Naive B cell (primary cell): Measurements from ENCODE around the gene CAMKMT. TPM values are rescaled to one million over a fixed set of nuclear protein-coding genes. Genes with fewer than 3 reads are reported as not detected.
A peak's percentile ranks its signal among the peaks of the same experiment; 100 is the strongest.

Source experiments
- ATAC-seq, 2 donors: fragments of 150-1000 bp; cut with Tn5 transposase; 2 replicates each; pipeline ENCODE4 v1.10.0; 2021; ENCODE audit warnings: low read depth in 2 of 2, mild to moderate bottlenecking in 2 of 2, moderate library complexity in 2 of 2
- DNase-seq: peaks from one replicate; pipeline ENCODE4 v3.0.0; 2022
- H3K27ac Mint-ChIP-seq, 6 donors: one replicate each; pipeline ENCODE4 v1.8.0; 2020 to 2022; ENCODE audit warnings: mild to moderate bottlenecking in 6 of 6, mixed read lengths in 6 of 6, moderate library complexity in 5 of 6, inconsistent platforms in 2 of 6
- H3K27me3 Mint-ChIP-seq, 3 donors: one replicate each; pipeline ENCODE4 v1.8.0; 2021 to 2022; ENCODE audit warnings: mixed read lengths in 3 of 3, mild to moderate bottlenecking in 1 of 3
- H3K36me3 Mint-ChIP-seq, 2 donors: one replicate each; pipeline ENCODE4 v1.8.0; 2020 to 2022; ENCODE audit warnings: mixed read lengths in 2 of 2, inconsistent platforms in 1 of 2, mild to moderate bottlenecking in 1 of 2
- H3K4me1 Mint-ChIP-seq, 3 donors: one replicate each; pipeline ENCODE4 v1.8.0; 2020 to 2022; ENCODE audit warnings: mixed read lengths in 3 of 3, inconsistent platforms in 1 of 3, mild to moderate bottlenecking in 1 of 3, moderate library complexity in 1 of 3
- H3K4me3 Mint-ChIP-seq, 8 donors: one replicate each; pipeline ENCODE4 v1.8.0; 2020 to 2022; ENCODE audit warnings: mild to moderate bottlenecking in 8 of 8, mixed read lengths in 8 of 8, moderate library complexity in 8 of 8, inconsistent platforms in 2 of 8
- H3K9me3 Mint-ChIP-seq, 7 donors: one replicate each; pipeline ENCODE4 v1.8.0; 2020 to 2022; ENCODE audit warnings: mixed read lengths in 7 of 7, mild to moderate bottlenecking in 5 of 7, inconsistent platforms in 2 of 7, moderate library complexity in 1 of 7
- polyA plus RNA-seq, 6 donors: library from polyadenylated mRNA; unstranded; fragments of 300-500 nt; fragmentation: Illumina TruSeq; gene quantifications; one replicate each; pipeline ENCODE4 v1.2.3, GENCODE V29; 2021; ENCODE audit warnings: low read depth in 6 of 6

CAMKMT gene
- polyA plus RNA-seq, 6 donors from 2014 or later = 10.0 to 15.8 (median 12.4) TPM

DNA sequence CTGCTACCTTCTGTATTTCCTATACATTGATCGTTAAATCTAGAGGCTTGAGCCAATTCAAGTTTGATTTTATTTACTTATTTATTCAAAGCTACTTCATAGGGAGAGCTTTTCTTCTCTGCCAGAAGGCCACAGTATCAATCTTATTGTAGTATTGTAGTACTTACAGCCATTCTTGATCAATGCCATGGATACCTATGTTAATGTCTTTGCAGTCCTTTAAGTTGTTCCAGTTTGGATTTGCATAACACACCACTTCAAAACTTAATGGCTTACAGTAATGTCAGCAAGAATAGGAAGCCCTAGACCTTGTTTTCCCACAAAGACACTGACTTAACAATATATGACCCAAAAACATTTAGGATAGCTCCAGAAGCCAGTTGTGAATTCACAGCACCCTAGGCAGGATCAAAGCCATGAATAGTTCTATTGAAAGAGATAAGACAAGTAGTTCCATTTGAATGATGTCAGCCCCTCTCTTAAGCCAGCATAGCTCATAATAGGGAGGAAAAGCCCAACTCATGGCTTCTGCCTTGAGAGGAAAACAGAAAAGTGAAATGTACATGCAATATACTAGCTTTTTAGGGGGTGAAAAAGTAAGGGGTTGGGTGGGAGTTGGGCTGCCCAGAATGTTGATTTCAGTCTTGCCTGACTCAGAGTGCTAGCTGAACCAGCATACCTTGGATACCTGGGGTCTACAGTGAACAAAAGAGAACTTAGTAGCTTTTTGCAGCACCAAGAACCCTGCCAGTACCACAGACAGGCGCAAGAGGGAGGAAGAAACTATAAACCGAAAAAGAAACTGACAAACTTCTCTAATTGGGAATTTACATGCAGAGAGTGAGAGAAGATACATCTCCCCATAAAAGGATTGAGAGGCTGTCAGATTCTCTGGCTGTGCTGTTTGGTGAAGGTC lies 101.4 kb downstream of the CAMKMT start:
- Mint-ChIP-seq H3K27ac (peak overlapping the region in 1 of 6 donors; percentile 63), H3K36me3 (peaks cover 9 to 31% of the 10 kb centered on the region in 2 donors), H3K27me3 (peaks cover 0 to 14% (median 0%) of the 10 kb centered on the region in 3 donors), H3K4me3 (no peak overlapping the region), H3K9me3 (peaks cover 18 to 37% (median 32%) of the 10 kb centered on the region in 7 donors), H3K4me1 (no peaks in the 10 kb centered on the region)
- DNase-seq = no peak
- no peak for ATAC-seq

DNA sequence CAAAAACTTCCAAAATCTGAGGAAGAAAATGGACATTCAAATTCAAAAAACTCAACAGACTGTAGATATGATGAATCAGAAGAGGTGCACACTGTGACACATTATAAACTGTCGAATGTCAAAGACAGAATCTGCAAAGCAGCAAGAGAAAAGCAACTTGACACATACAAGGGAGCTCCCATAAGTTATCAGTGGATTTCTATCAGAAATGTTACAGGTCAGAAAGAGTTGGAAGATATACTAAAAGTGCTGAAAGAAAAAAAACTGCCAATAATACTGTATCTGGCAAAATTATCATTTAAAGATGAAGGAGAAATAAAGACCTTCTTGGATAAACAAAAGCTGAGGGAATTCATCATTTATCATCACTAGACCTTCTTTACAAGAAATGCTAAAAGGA lies 102.7 kb downstream of the CAMKMT start:
- peaks cover 9 to 31% of the 10 kb centered on the region in 2 donors for H3K36me3 Mint-ChIP-seq
- ATAC-seq (no peak), DNase-seq (no peak)
- no peak overlapping the region for H3K27ac Mint-ChIP-seq
- peaks cover 0 to 14% (median 0%) of the 10 kb centered on the region in 3 donors for H3K27me3 Mint-ChIP-seq
- H3K4me1 Mint-ChIP-seq = no peaks in the 10 kb centered on the region
- no peak overlapping the region for H3K4me3 Mint-ChIP-seq
- H3K9me3 Mint-ChIP-seq = peaks cover 18 to 37% (median 32%) of the 10 kb centered on the region in 7 donors

DNA sequence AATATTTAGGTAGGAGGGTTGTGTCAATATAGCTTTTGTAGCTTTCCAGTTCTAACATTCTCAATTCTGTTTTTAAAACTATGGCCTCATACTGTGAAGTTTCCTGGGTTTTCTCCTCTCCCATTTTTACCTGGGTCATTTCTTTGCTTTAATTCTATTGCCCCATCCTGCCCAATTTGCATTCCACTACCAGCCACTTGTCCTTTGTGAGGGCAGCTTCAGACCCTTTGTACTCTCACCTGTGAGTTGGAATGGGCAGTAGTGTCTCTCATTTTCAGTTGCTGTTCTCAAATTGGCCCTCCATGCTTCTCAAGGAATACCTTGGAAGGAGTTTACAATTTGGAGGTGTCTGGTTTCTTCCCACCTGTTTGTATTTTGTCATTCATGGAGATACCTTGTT lies 108.4 kb downstream of the CAMKMT start:
- Mint-ChIP-seq H3K4me1 (no peaks in the 10 kb centered on the region), H3K4me3 (no peak overlapping the region), H3K36me3 (peaks cover 0 to 10% of the 10 kb centered on the region in 2 donors), H3K9me3 (peaks cover 4 to 15% (median 13%) of the 10 kb centered on the region in 7 donors), H3K27me3 (no peaks in the 10 kb centered on the region), H3K27ac (no peak overlapping the region)
- ATAC-seq (no peak), DNase-seq (no peak)

DNA sequence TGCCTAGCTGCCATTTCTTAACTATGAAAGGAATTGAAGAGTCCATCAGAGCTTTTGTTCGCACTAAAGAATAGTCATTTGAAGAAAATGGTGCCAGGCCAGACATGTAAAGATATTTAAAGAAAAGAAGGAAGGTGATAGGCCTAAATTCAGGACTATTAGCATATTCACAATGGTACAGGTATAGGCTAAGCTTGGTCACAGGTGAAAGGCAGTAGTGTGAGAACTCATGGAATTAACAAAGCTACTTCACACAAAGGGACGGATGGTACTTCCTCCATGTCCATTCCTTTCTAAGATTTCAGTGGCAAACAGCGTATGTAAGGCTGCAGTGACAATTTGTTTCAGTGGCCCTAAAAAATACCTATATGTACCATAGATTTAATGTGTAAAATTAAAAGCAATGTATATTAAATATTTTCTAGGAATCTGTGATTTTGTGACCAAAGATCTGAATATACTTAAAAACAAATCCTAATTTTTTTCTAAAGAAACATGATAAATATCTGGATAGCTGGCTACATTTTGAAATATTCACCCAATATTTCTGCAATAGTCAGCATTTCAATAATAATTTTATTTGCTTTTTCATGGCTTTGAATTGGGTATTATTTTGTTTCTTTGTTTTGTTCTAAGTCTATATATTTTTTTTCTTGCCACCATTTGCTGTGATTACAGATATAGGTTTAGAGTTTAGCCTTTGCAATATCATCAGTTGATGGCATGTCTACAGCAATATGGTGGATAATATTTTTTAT lies 116.1 kb downstream of the CAMKMT start:
- no peak for ATAC-seq
- Mint-ChIP-seq H3K9me3 (no peaks in the 10 kb centered on the region), H3K27ac (no peak overlapping the region), H3K36me3 (no peaks in the 10 kb centered on the region), H3K4me3 (no peak overlapping the region), H3K27me3 (no peaks in the 10 kb centered on the region), H3K4me1 (peaks cover 0 to 3% (median 0%) of the 10 kb centered on the region in 3 donors)
- DNase-seq = no peak

DNA sequence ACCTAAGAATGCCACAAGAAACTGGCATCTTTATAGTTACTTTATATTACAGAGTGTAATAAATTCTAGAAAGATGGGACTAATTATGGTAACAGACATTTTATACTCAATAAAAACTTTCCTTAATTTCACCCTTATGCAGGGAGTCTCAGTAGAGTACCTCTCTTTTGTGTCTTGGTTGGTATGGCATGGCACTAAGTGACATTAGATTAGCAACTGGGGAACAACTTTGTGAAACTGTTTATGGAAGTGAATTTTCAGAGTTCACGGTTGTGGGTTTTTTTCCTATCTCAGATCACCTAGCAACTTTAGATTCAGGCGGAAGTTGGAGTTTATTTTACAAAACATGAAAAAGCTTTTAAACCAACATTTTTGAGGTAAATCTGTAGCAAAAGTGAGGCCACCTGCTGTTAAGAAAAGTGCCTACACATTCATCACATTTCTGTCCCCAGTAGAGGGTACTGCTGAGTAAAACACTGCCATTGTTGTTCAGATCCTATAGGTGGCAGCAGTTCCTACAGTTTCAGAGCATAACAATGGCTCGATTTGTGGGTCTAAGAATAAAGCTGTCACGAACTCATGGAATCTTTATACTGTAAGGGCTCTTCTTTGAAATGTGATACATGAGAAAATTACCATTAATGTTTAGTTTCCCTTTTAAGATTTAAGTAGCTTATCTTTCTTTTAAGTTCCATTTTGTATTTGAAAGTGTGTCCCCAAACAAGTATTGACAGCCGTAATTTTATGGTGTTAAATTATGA lies 117.6 kb downstream of the CAMKMT start:
- Mint-ChIP-seq H3K27ac (no peak overlapping the region), H3K4me3 (no peak overlapping the region), H3K9me3 (no peaks in the 10 kb centered on the region), H3K4me1 (peaks cover 0 to 3% (median 0%) of the 10 kb centered on the region in 3 donors), H3K36me3 (peaks cover 0 to 4% of the 10 kb centered on the region in 2 donors), H3K27me3 (no peaks in the 10 kb centered on the region)
- peak; percentile 67 for DNase-seq
- peak; percentile 97 to 100 for ATAC-seq

DNA sequence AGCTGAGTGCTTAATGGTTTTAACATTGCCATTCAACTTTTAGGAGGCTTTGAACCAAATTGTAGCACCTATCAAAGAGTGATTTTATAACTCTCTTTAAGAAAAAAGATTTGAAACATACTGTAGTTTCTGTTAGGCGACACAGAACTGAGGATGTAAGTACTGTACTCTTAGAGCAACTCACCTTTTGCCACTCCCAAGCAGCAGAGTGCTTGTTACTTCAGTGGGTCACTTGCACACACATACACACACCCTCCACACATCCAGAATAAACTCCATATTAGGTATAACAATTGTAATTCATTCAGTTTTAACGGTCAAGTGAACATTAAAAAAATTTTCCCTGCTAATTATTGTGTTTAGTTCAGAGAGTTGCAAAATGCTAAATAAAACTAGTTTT lies 118.3 kb downstream of the CAMKMT start:
- Mint-ChIP-seq H3K36me3 (peaks cover 0 to 4% of the 10 kb centered on the region in 2 donors), H3K4me3 (no peak overlapping the region), H3K4me1 (peaks cover 0 to 3% (median 0%) of the 10 kb centered on the region in 3 donors), H3K27ac (no peak overlapping the region), H3K9me3 (peaks cover 0 to 4% (median 0%) of the 10 kb centered on the region in 7 donors), H3K27me3 (no peaks in the 10 kb centered on the region)
- no peak for ATAC-seq
- DNase-seq = no peak

DNA sequence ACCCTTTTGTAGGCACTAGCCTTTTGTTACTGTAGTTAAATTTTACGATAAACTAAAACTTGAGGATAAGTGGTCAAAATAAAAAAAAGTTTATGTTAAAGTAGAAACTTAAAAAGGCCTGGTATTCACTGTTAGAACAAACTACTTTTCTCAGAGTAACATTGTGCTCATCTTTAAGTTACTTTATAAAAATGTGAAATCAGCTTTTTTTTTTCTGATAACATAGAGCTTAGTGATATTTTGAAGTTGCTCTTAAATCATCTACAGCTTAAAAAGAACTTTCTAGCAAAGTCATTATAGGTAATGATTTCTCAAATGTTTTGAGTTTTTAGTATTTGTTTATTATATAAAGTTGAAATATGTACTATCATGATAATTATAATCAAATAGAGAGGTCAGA lies 125.3 kb downstream of the CAMKMT start:
- DNase-seq (no peak), ATAC-seq (no peak)
- Mint-ChIP-seq H3K4me3 (no peak overlapping the region), H3K27ac (no peak overlapping the region), H3K36me3 (peaks cover 0 to 4% of the 10 kb centered on the region in 2 donors), H3K4me1 (no peaks in the 10 kb centered on the region), H3K27me3 (no peaks in the 10 kb centered on the region), H3K9me3 (peaks cover 0 to 6% (median 0%) of the 10 kb centered on the region in 7 donors)

DNA sequence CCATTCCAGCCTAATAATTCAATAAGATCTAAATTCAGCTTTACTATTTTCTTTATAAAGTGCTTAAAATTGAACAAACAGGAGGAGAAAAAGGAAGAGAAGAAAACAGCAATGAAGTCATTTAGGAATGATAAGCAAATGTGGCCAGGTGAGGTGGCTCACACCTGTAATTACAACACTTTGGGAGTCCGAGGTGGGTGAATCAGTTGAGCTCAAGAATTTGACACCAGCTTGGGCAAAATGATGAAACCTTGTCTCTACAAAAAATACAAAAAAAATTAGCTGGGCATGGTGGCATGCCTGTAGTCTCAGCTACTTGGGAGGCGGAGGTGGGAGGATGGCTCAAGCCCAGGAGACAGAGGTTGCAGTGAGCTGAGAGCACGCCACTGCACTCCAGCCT lies 129.0 kb downstream of the CAMKMT start:
- ATAC-seq (no peak), DNase-seq (no peak)
- Mint-ChIP-seq H3K27me3 (no peaks in the 10 kb centered on the region), H3K27ac (no peak overlapping the region), H3K4me1 (no peaks in the 10 kb centered on the region), H3K4me3 (no peak overlapping the region), H3K36me3 (no peaks in the 10 kb centered on the region), H3K9me3 (no peaks in the 10 kb centered on the region)

DNA sequence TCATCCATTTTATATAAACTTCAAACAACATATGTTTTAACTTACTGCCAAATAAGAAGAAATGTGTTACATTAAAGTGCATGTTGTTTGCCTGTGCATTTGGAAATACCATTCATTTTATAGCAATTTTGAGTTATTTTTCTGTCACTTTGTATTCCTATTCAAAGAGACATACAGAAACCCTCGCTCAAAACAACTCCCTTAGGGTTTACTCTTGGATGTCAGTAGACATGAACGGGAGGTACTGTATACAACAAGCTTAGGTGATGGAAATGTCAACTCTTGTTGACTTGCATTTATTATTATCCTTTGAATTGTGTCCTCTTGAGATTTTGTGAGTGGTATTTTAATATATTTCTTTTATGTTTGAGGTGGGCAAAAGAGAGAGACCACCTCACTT lies 132.3 kb downstream of the CAMKMT start:
- Mint-ChIP-seq H3K4me3 (no peak overlapping the region), H3K36me3 (no peaks in the 10 kb centered on the region), H3K4me1 (no peaks in the 10 kb centered on the region), H3K27me3 (peaks cover 0 to 5% (median 0%) of the 10 kb centered on the region in 3 donors), H3K27ac (no peak overlapping the region), H3K9me3 (no peaks in the 10 kb centered on the region)
- ATAC-seq (no peak), DNase-seq (no peak)

DNA sequence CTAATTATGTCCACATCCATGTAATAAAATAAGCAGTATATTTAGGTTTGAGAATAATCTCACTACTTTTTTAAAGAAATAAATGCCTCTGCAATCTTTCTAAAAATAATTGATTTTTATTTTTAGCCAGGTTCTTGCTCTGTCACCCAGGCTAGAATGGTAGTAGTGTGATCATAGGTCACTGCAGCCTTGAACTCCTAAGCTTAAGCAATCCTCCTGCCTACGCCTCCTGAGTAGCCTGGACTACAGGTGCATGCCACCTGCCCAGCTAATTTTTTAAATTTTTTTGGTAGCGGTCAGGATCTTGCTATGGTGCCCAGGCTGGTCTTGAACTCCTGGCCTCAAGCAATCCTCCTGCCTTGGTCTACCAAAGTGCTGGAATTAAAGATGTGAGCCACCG lies 133.3 kb downstream of the CAMKMT start:
- Mint-ChIP-seq H3K27ac (peak overlapping the region in 1 of 6 donors; percentile 3), H3K27me3 (peaks cover 0 to 5% (median 0%) of the 10 kb centered on the region in 3 donors), H3K36me3 (no peaks in the 10 kb centered on the region), H3K4me1 (no peaks in the 10 kb centered on the region), H3K9me3 (no peaks in the 10 kb centered on the region), H3K4me3 (no peak overlapping the region)
- DNase-seq (no peak), ATAC-seq (no peak)

DNA sequence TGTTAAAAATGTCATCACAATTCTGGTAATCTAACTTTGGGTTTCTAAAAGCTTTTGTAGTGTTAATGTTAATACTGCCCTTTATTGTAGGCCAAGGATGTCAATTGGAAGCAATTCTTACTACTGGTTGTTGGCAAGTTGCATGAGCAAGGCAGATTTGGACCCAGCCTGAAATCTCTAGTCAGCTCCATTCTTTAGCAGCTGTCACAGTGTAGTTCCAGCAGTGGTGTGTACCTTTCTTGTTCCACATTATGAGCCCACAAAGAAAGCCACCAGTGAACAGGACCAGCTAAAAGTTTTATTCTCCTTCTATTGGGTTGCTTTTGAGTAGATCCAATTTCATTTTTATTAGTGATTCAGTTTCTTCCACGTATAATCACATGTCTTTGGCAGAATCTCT lies 133.8 kb downstream of the CAMKMT start:
- H3K4me3 Mint-ChIP-seq = no peak overlapping the region
- H3K4me1 Mint-ChIP-seq = no peaks in the 10 kb centered on the region
- ATAC-seq (no peak), DNase-seq (no peak)
- H3K27ac Mint-ChIP-seq = no peak overlapping the region
- no peaks in the 10 kb centered on the region for H3K36me3 Mint-ChIP-seq
- H3K27me3 Mint-ChIP-seq = peaks cover 0 to 5% (median 0%) of the 10 kb centered on the region in 3 donors
- no peaks in the 10 kb centered on the region for H3K9me3 Mint-ChIP-seq

DNA sequence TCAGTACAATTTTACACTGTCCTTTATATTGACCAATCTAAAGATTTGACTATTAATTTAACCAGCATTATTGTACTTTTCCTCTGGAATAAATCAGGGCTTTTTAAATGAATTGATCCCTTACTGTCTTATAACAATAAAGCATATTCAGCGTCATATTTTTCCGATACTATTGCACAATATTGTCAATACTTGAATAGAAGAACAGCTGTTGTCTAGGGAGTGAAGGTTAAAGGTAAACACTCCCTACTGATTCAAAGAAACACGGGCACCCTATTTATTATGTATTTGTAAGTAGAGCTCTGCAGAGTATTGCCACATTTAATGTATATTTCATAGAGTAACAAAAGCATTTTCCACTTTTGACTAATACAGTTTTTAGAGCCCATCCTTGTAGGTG lies 134.4 kb downstream of the CAMKMT start:
- no peak for DNase-seq
- ATAC-seq = no peak
- Mint-ChIP-seq H3K27ac (no peak overlapping the region), H3K9me3 (no peaks in the 10 kb centered on the region), H3K27me3 (peaks cover 0 to 5% (median 0%) of the 10 kb centered on the region in 3 donors), H3K36me3 (no peaks in the 10 kb centered on the region), H3K4me3 (no peak overlapping the region), H3K4me1 (no peaks in the 10 kb centered on the region)

DNA sequence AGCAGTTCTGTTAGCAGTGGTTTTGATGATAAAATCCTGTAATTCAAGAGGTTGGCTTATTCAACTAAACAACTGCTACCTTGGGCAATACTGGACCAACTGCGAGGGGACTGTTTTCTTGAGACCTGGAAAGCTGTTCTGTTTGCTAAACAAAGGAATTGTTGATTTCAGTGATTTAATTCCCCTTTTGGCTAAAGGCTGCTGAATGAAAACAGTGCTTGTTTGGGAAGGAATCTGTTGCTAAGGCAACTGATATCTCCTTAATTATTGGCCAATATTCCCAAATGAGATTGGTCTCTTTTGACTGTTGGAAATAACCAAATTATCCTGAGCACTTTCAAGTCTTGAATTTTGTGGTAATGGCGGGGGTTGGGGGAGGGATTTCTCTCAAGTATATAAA lies 136.8 kb downstream of the CAMKMT start:
- DNase-seq (no peak), ATAC-seq (no peak)
- H3K4me1 Mint-ChIP-seq = no peaks in the 10 kb centered on the region
- H3K27ac Mint-ChIP-seq = peak overlapping the region in 1 of 6 donors; percentile 59
- H3K9me3 Mint-ChIP-seq = no peaks in the 10 kb centered on the region
- H3K27me3 Mint-ChIP-seq = peaks cover 0 to 5% (median 0%) of the 10 kb centered on the region in 3 donors
- H3K4me3 Mint-ChIP-seq = no peak overlapping the region
- H3K36me3 Mint-ChIP-seq = peaks cover 0 to 7% of the 10 kb centered on the region in 2 donors
